ENCODE measurements around the gene PCNX3. TPM values are rescaled to one million over a fixed set of nuclear protein-coding genes. Genes with fewer than 3 reads are reported as not detected.

The PCNX3 gene
- total and polyA plus RNA-seq, 2 of the 13 experiments (the other 11 are each of a cell fraction or from before 2014, with no cell fraction given) = 16.2 to 23.0 TPM

DNA sequence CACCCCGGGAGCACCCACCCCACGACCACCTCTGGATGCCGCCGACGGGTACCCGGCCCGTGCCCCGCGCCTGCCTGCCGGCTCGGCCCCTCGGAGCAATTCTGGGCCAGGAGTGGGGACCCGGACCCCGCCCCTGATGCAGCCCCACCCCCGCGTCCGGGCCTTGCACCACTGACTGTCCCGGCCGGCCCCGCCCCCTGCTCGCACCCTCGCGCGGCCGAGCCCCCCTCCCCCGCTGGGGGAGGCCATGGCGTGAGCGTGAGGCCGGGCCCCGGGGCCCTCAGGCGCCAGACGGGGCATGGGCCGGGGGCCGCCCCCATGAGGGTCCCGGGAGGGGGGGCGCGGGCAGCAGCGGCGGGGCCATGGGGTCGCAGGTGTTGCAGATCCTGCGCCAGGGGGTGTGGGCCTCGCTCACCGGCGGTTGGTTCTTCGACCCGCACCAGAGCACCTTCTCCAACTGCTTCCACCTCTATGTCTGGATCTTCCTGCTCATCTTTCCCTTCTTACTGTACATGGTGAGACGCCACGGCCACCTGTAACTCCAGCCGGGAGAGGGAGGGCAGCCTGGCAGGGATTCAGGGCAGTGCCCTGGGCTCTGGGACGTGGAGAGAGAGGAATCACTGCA, 486 bp downstream of the PCNX3 start (continued):
- TF ChIP-seq DMTF1 (CRISPR knock-in tag; IDR thresholded peaks at IDR 0.05) = no peak
- no peak for TF ChIP-seq ZSCAN12 (CRISPR knock-in tag; IDR thresholded peaks at IDR 0.05)
- no peak for TF ChIP-seq EZH2 (conservative IDR thresholded peaks at IDR 0.05; ENCODE audit: low read depth, low read length)
- no peak for TF ChIP-seq MIXL1 (CRISPR knock-in tag; IDR thresholded peaks at IDR 0.05)
- TF ChIP-seq SMAD9 (CRISPR knock-in tag; IDR thresholded peaks at IDR 0.05) = no peak
- no peak for TF ChIP-seq ZFP36 (IDR thresholded peaks at IDR 0.05; ENCODE audit: borderline replicate concordance, low read depth, low read length, partially characterized antibody)
- TF ChIP-seq CEBPZ (IDR thresholded peaks at IDR 0.05; ENCODE audit: low read length) = no peak
- TF ChIP-seq, protein P1, sequence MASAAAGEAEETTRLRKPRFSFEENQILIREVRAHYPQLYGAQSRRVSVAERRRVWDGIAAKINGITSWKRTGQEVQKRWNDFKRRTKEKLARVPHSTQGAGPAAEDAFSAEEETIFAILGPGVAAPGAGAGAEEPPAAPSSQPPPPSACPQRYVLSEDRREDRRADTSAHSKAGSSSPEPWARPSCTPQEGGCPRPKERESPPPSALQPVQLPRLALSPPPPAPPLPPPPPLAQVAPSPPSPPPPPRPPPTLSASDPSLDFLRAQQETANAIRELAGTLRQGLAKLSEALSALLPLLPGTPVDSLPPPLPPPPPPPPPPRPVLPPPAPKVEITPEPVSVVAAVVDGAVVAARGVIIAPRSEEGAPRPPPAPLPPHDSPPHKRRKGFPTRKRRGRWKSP (CRISPR knock-in tag; IDR thresholded peaks at IDR 0.05) = no peak
- TF ChIP-seq ZFYVE20 (CRISPR knock-in tag; IDR thresholded peaks at IDR 0.05; ENCODE audit: borderline replicate concordance, low read depth) = no peak
- TF ChIP-seq TERF1 (CRISPR knock-in tag; IDR thresholded peaks at IDR 0.05) = 0 out of 2 replicates have a peak, but pooled peaks have one; percentile 20
- TF ChIP-seq, protein P2, sequence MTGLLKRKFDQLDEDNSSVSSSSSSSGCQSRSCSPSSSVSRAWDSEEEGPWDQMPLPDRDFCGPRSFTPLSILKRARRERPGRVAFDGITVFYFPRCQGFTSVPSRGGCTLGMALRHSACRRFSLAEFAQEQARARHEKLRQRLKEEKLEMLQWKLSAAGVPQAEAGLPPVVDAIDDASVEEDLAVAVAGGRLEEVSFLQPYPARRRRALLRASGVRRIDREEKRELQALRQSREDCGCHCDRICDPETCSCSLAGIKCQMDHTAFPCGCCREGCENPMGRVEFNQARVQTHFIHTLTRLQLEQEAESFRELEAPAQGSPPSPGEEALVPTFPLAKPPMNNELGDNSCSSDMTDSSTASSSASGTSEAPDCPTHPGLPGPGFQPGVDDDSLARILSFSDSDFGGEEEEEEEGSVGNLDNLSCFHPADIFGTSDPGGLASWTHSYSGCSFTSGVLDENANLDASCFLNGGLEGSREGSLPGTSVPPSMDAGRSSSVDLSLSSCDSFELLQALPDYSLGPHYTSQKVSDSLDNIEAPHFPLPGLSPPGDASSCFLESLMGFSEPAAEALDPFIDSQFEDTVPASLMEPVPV (CRISPR knock-in tag; IDR thresholded peaks at IDR 0.05) = 0 out of 2 replicates have a peak, but pooled peaks have one; percentile 40
- peak; percentile 58; the same call in 1 of the 2 replicates for TF ChIP-seq ZFY (CRISPR knock-in tag; IDR thresholded peaks at IDR 0.05)
- no peak for TF ChIP-seq HNRNPLL (IDR thresholded peaks at IDR 0.05; ENCODE audit: low read depth, low read length, poor library complexity, severe bottlenecking)
- TF ChIP-seq TAF15 (IDR thresholded peaks at IDR 0.05; ENCODE audit: low read depth, low read length, poor library complexity, severe bottlenecking) = no peak
- TF ChIP-seq, protein P3, sequence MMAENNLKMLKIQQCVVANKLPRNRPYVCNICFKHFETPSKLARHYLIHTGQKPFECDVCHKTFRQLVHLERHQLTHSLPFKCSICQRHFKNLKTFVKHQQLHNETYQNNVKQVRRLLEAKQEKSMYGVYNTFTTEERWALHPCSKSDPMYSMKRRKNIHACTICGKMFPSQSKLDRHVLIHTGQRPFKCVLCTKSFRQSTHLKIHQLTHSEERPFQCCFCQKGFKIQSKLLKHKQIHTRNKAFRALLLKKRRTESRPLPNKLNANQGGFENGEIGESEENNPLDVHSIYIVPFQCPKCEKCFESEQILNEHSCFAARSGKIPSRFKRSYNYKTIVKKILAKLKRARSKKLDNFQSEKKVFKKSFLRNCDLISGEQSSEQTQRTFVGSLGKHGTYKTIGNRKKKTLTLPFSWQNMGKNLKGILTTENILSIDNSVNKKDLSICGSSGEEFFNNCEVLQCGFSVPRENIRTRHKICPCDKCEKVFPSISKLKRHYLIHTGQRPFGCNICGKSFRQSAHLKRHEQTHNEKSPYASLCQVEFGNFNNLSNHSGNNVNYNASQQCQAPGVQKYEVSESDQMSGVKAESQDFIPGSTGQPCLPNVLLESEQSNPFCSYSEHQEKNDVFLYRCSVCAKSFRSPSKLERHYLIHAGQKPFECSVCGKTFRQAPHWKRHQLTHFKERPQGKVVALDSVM (CRISPR knock-in tag; IDR thresholded peaks at IDR 0.05) = no peak
- no peak for TF ChIP-seq ZNF772 (CRISPR knock-in tag; IDR thresholded peaks at IDR 0.05)
- no peak for TF ChIP-seq ZFP41 (CRISPR knock-in tag; IDR thresholded peaks at IDR 0.05; ENCODE audit: borderline replicate concordance)
